Panc1 (cell line): ENCODE data around the gene STKLD1. TPM values are rescaled to one million over a fixed set of nuclear protein-coding genes. Genes with fewer than 3 reads are reported as not detected.

Experiments used
- ATAC-seq: fragments of 200-7000 bp; cut with Tn5 transposase; 2 replicates; pipeline ENCODE4 v1.9.1; 2020; ENCODE audit warnings: mild to moderate bottlenecking, moderate library complexity
- BruUV-seq: library from RNA; stranded (reverse); fragments of 400-500 nt; replicated peaks from 2 replicates; lab custom pipeline; 2021; lab: Mats Ljungman, UMichigan
- CTCF ChIA-PET: fragments of 300-600 bp; sonication (Branson Sonifier 250); formaldehyde crosslinking; loops from one replicate; lab custom pipeline; 2022; ENCODE audit warnings: antibody characterized with exemption; lab: Charles Lee
- POLR2A ChIA-PET: fragments of 300-600 bp; sonication (Branson Sonifier 250); formaldehyde crosslinking; loops from one replicate; lab custom pipeline; 2022; ENCODE audit warnings: antibody characterized with exemption; lab: Charles Lee
- DNase-seq: peaks from one replicate; pipeline ENCODE4 v3.0.0-alpha.2; 2010; ENCODE audit warnings: low read depth, low spot score
- H3K27ac ChIP-seq: 2 replicates; pipeline ENCODE4 v1.5.1; 2011; ENCODE audit warnings: mild to moderate bottlenecking, low read length, inconsistent platforms
- H3K27me3 ChIP-seq: fragments of 200-500 bp; sonication (Bioruptor generic); 2 replicates; pipeline ENCODE4 v1.6.0; 2014; ENCODE audit warnings: low read length, inconsistent platforms; ENCODE audit not compliant: control insufficient read depth, insufficient read depth
- H3K36me3 ChIP-seq: fragments of 200-500 bp; sonication (Bioruptor generic); 2 replicates; pipeline ENCODE4 v1.5.1; 2014; ENCODE audit warnings: inconsistent platforms, mild to moderate bottlenecking, low read length, moderate library complexity; ENCODE audit not compliant: control insufficient read depth, insufficient read depth
- H3K4me1 ChIP-seq: 2 replicates; pipeline ENCODE4 v1.5.1; 2011; ENCODE audit warnings: inconsistent platforms, mild to moderate bottlenecking, low read length, moderate library complexity; ENCODE audit not compliant: control insufficient read depth, insufficient read depth
- H3K4me3 ChIP-seq, 2 experiments: 2 replicates each; pipeline ENCODE4 v1.5.1; 2011 to 2012; ENCODE audit warnings: low read depth in 2 of 2, low read length in 2 of 2, mild to moderate bottlenecking in 2 of 2, inconsistent platforms in 1 of 2, moderate library complexity in 1 of 2
- H3K9me3 ChIP-seq: fragments of 200-500 bp; sonication (Bioruptor generic); 2 replicates; pipeline ENCODE4 v1.5.1; 2014; ENCODE audit warnings: low read depth, mild to moderate bottlenecking, inconsistent platforms, low read length, moderate library complexity; ENCODE audit not compliant: control insufficient read depth, insufficient read depth
- POLR2AphosphoS5 ChIP-seq: IDR thresholded peaks from 2 replicates; pipeline ENCODE4 v1.6.1; 2012; ENCODE audit warnings: mild to moderate bottlenecking, low read depth, low read length, moderate library complexity
- SIN3A ChIP-seq: IDR thresholded peaks from 2 replicates; pipeline ENCODE4 v1.6.1; 2012; ENCODE audit warnings: low read depth, mild to moderate bottlenecking, low read length, moderate library complexity, borderline replicate concordance; ENCODE audit not compliant: insufficient read depth
- TCF7L2 ChIP-seq: IDR thresholded peaks from 2 replicates; pipeline ENCODE4 v1.6.1; 2011; ENCODE audit warnings: mild to moderate bottlenecking, low read depth, low read length, inconsistent platforms
- in situ Hi-C: cut with HindIII; loops from 2 replicates; pipeline ENCODE4 v1.10.0; 2016; ENCODE audit warnings: low sequenced_read_pairs, low pct_unique_long_range_greater_than_20kb
- intact Hi-C: fragments of 100-400 bp; cut with micrococcal nuclease; formaldehyde crosslinking; loops from one replicate; pipeline ENCODE4 v1.10.0; 2022; ENCODE audit not compliant: unreplicated experiment
- total RNA-seq: library from RNA; stranded (reverse); gene quantifications from one replicate; pipeline ENCODE4 v1.2.1, GENCODE V29; 2021; ENCODE audit not compliant: unreplicated experiment
- TF ChIP-seq, protein P1 (sequence below), 2 experiments: IDR thresholded peaks; 2 replicates each; pipeline ENCODE4 v1.6.1; 2011 to 2012; ENCODE audit warnings: low read depth in 2 of 2, control low read depth in 1 of 2, low read length in 1 of 2, mild to moderate bottlenecking in 1 of 2, moderate library complexity in 1 of 2; ENCODE audit not compliant: insufficient read depth in 1 of 2
- TF ChIP-seq, protein P2 (sequence below): fragments of 450-650 bp; IDR thresholded peaks from 2 replicates; pipeline ENCODE4 v1.5.1; 2017; ENCODE audit warnings: mild to moderate bottlenecking

The STKLD1 gene
- total RNA-seq, 1 experiment from 2014 or later, result 0.74 TPM

DNA sequence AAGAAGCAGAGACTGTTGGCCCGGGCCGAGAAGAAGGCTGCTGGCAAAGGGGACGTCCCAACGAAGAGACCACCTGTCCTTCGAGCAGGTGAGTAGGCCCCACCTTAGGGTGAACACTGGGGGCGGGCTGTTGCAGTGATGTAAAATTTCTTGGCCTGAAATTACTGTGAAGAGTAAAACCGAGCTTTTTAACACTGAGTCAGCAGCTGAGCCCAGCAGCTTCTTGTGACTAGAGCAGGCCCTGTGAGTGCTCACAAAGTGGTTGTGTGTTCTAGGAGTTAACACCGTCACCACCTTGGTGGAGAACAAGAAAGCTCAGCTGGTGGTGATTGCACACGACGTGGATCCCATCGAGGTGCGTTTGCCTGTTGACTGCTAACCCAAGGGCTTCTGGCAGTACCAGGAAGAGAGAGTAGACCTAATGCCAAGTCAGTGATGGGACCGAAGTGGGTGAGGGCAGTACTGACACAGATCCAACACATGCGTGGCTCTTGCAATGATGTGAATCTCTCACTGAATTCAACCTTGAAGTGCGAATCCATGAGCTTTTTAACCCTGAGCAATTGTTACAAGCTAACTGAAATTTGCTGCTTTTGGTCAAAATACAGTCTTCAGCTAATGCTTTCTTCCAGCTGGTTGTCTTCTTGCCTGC is 26.1 kb upstream of the STKLD1 start:
- CTCF ChIA-PET, result no interaction called here
- no peaks in the 10 kb centered on the region for H3K27me3 ChIP-seq
- peaks cover 19% of the 10 kb centered on the region for H3K4me1 ChIP-seq
- no peak for ATAC-seq
- TF ChIP-seq SIN3A (no peak), POLR2AphosphoS5 (no peak), TCF7L2 (no peak)
- TF ChIP-seq, protein P1, sequence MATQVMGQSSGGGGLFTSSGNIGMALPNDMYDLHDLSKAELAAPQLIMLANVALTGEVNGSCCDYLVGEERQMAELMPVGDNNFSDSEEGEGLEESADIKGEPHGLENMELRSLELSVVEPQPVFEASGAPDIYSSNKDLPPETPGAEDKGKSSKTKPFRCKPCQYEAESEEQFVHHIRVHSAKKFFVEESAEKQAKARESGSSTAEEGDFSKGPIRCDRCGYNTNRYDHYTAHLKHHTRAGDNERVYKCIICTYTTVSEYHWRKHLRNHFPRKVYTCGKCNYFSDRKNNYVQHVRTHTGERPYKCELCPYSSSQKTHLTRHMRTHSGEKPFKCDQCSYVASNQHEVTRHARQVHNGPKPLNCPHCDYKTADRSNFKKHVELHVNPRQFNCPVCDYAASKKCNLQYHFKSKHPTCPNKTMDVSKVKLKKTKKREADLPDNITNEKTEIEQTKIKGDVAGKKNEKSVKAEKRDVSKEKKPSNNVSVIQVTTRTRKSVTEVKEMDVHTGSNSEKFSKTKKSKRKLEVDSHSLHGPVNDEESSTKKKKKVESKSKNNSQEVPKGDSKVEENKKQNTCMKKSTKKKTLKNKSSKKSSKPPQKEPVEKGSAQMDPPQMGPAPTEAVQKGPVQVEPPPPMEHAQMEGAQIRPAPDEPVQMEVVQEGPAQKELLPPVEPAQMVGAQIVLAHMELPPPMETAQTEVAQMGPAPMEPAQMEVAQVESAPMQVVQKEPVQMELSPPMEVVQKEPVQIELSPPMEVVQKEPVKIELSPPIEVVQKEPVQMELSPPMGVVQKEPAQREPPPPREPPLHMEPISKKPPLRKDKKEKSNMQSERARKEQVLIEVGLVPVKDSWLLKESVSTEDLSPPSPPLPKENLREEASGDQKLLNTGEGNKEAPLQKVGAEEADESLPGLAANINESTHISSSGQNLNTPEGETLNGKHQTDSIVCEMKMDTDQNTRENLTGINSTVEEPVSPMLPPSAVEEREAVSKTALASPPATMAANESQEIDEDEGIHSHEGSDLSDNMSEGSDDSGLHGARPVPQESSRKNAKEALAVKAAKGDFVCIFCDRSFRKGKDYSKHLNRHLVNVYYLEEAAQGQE (IDR thresholded peaks at IDR 0.05; ENCODE audit: insufficient read depth in 1 of 2, low read depth in 2 of 2, low read length in 1 of 2), result no peak
- TF ChIP-seq, protein P2, sequence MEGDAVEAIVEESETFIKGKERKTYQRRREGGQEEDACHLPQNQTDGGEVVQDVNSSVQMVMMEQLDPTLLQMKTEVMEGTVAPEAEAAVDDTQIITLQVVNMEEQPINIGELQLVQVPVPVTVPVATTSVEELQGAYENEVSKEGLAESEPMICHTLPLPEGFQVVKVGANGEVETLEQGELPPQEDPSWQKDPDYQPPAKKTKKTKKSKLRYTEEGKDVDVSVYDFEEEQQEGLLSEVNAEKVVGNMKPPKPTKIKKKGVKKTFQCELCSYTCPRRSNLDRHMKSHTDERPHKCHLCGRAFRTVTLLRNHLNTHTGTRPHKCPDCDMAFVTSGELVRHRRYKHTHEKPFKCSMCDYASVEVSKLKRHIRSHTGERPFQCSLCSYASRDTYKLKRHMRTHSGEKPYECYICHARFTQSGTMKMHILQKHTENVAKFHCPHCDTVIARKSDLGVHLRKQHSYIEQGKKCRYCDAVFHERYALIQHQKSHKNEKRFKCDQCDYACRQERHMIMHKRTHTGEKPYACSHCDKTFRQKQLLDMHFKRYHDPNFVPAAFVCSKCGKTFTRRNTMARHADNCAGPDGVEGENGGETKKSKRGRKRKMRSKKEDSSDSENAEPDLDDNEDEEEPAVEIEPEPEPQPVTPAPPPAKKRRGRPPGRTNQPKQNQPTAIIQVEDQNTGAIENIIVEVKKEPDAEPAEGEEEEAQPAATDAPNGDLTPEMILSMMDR, result no peak
- peak overlapping the region; percentile 94 for H3K27ac ChIP-seq
- DNase-seq, result no peak
- H3K36me3 ChIP-seq, result peaks cover 23% of the 10 kb centered on the region
- BruUV-seq, result no TSS peak
- POLR2A ChIA-PET, result no interaction called here
- in situ Hi-C loops (no loop called here), intact Hi-C loops (loop anchor here (10.0 kb wide), 1 partner anchor 135 kb away; no protein-coding TSS in a partner anchor)
- peak overlapping the region; percentile 74 to 97 for H3K4me3 ChIP-seq
- no peaks in the 10 kb centered on the region for H3K9me3 ChIP-seq

DNA sequence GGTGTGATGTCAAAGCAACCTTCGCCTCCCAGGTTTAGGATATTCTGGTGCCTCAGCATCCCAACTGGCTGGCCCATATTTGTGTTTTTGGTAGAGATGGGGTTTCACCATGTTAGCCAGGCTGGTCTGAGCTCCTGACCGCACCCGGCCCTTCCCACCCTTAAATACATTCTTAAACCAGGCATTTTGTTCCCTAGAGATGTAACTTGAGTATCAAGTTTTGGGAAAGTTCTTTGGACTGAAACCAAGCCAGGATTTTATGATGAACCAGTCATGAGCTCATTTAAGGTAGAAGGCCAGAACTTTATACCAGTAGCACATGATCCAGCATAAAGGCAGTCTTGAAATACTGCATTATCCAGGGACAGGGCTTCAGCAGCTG is 24.6 kb upstream of the STKLD1 start:
- CTCF ChIA-PET, result interaction anchor here (0.7 kb wide), 1 partner anchor 8 kb away, joined by 5 read pairs; no protein-coding TSS in a partner anchor
- peaks cover 16% of the 10 kb centered on the region for H3K4me1 ChIP-seq
- H3K36me3 ChIP-seq, result peaks cover 28% of the 10 kb centered on the region

More for the DNA sequence above, 24.6 kb upstream of the STKLD1 start:
- ATAC-seq (no peak), DNase-seq (no peak)
- Histone ChIP-seq H3K27me3 (no peaks in the 10 kb centered on the region), H3K9me3 (no peaks in the 10 kb centered on the region), H3K27ac (no peak overlapping the region), H3K4me3 (no peak overlapping the region)
- POLR2A ChIA-PET, result interaction anchor here (0.6 kb wide), 1 partner anchor 420 kb away, joined by 3 read pairs; no protein-coding TSS in a partner anchor
- TF ChIP-seq POLR2AphosphoS5, result no peak
- TF ChIP-seq, protein P2, result no peak
- intact Hi-C loops (loop anchor here (10.0 kb wide), 1 partner anchor 133 kb away; no protein-coding TSS in a partner anchor), in situ Hi-C loops (no loop called here)
- BruUV-seq, result no TSS peak
